DMS114 treated with DMSO at 0.1 percent for 48 hours (cell line): ENCODE data around the gene MCM5.
"Not testable (repeated sequence)": the region's sequence is repeated elsewhere in the genome, so short reads cannot be mapped to it uniquely, and the experiment has no call there.

Experiments used
- DNase-seq: peaks from one replicate; lab custom pipeline; 2025; ENCODE audit not compliant: unreplicated experiment; lab: John Stamatoyannopoulos, UW

MCM5 gene

GRCh38 chr22:35378621-35379020, 21.3 kb upstream of the MCM5 start:
- DNase-seq = no peak

- no peak for DNase-seq
Observed at GRCh38 chr22:35379146-35379993, 20.6 kb upstream of the MCM5 start.

- no peak for DNase-seq
Observed at GRCh38 chr22:35380013-35380412, 19.9 kb upstream of the MCM5 start.

GRCh38 chr22:35380537-35381423, 19.2 kb upstream of the MCM5 start, which contains the start of gene HMOX1:
Gene HMOX1, plus strand, starts transcription at chr22:35381096. Its CDS starts 78 bp downstream, at chr22:35381174.
- peak; percentile 62 for DNase-seq

GRCh38 chr22:35381424-35382009, 18.4 kb upstream of the MCM5 start:
- DNase-seq = no peak

GRCh38 chr22:35383679-35384071, 16.3 kb upstream of the MCM5 start:
- no peak for DNase-seq

- DNase-seq = no peak
Observed at GRCh38 chr22:35384527-35384926, 15.4 kb upstream of the MCM5 start.

GRCh38 chr22:35384975-35385588, 14.9 kb upstream of the MCM5 start:
- no peak for DNase-seq

- no peak for DNase-seq
Observed at GRCh38 chr22:35386670-35387288, 13.2 kb upstream of the MCM5 start.

- DNase-seq = no peak
Observed at GRCh38 chr22:35390933-35391332, 9.0 kb upstream of the MCM5 start.

GRCh38 chr22:35392357-35392756, 7.6 kb upstream of the MCM5 start:
- DNase-seq = no peak

GRCh38 chr22:35393116-35394010, 6.6 kb upstream of the MCM5 start:
- no peak for DNase-seq

- no peak for DNase-seq
Observed at GRCh38 chr22:35394011-35394312, 6.0 kb upstream of the MCM5 start.

GRCh38 chr22:35394810-35395563, 5.0 kb upstream of the MCM5 start:
- DNase-seq = no peak

GRCh38 chr22:35396622-35397021, 3.3 kb upstream of the MCM5 start:
- not testable (repeated sequence) for DNase-seq

GRCh38 chr22:35397095-35397904, 2.6 kb upstream of the MCM5 start:
- no peak for DNase-seq

- no peak for DNase-seq
Observed at GRCh38 chr22:35398591-35398973, 1.4 kb upstream of the MCM5 start.

- DNase-seq = no peak
Observed at GRCh38 chr22:35399114-35399677, 744 bp upstream of the MCM5 start.
